Measurements from ENCODE around the gene FLRT2. TPM values are rescaled to one million over a fixed set of nuclear protein-coding genes. Genes with fewer than 3 reads are reported as not detected.

FLRT2 gene
- total RNA-seq, 1 experiment from 2014 or later, result 0.17 TPM

DNA sequence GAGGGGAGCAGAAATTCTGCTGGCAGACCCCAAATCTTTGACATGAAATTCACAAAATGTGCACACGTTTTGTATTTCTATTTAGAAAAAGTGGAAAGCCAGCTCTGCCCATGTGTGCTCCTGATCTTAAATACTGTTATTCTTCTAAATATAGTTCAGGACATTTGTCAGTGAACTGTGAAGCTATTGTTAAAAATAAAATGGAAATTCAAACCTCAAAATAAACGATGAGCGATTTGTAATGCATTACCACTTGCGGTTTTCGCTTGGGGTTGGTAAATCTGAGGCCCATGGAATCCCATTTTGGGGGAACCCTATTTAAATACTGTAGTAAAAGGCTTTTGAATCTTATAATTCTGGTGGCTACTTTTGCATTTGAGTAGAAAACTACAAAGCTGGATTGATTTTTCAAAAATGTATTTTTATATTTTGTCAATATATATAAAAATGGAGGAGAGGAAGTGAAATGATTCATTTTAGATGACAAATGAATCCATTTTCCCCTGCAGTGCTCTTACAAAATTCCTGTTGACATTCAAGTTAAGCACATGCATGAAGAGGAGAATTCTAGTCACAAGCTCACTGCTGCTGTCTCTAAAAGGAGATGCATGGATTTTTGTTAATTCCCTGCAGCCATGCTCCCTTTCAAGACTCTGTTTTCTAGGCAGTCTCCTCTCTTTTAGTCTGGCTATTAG lies 47.1 kb downstream of the FLRT2 start:
- no peak overlapping the region for H3K27ac ChIP-seq (ENCODE audit: low read depth, low read length)
- no peaks in the 10 kb centered on the region for H3K4me1 ChIP-seq (ENCODE audit: control insufficient read depth in 1 of 2, insufficient read depth in 2 of 2, low read length in 2 of 2)
- POLR2A ChIA-PET, result no interaction called here
- CTCF ChIA-PET, result no interaction called here
- no peak overlapping the region for H3K9ac ChIP-seq (ENCODE audit: low read length)
- H3K9me2 ChIP-seq (ENCODE audit: insufficient read depth), result no peaks in the 10 kb centered on the region
- TF ChIP-seq ELF1 (IDR thresholded peaks at IDR 0.05; ENCODE audit: borderline replicate concordance, low read depth) (no peak), ZBTB33 (IDR thresholded peaks at IDR 0.05; ENCODE audit: extremely low read depth, insufficient replicate concordance, low read length) (no peak), TCF7L2 (IDR thresholded peaks at IDR 0.05; ENCODE audit: borderline replicate concordance, extremely low read depth, insufficient read depth, insufficient read length) (no peak), REST (IDR thresholded peaks at IDR 0.05; ENCODE audit: low read depth) (no peak), ZFX (IDR thresholded peaks at IDR 0.05) (no peak), ZNF274 (IDR thresholded peaks at IDR 0.05; ENCODE audit: low read depth, low read length) (no peak), POLR2A (IDR thresholded peaks at IDR 0.05; ENCODE audit: borderline replicate concordance, extremely low read depth, insufficient read depth, insufficient read length) (no peak), CEBPB (IDR thresholded peaks at IDR 0.05; ENCODE audit: low read depth) (no peak), POLR2AphosphoS5 (IDR thresholded peaks at IDR 0.05; ENCODE audit: low read depth, low read length) (no peak), SRF (IDR thresholded peaks at IDR 0.05; ENCODE audit: low read depth) (no peak), RAD21 (IDR thresholded peaks at IDR 0.05; ENCODE audit: low read depth) (no peak), FOSL1 (IDR thresholded peaks at IDR 0.05; ENCODE audit: low read depth) (no peak), EGR1 (IDR thresholded peaks at IDR 0.05; ENCODE audit: low read depth) (no peak), EZH2phosphoT487 (IDR thresholded peaks at IDR 0.05; ENCODE audit: borderline replicate concordance) (no peak), YY1 (IDR thresholded peaks at IDR 0.05; ENCODE audit: extremely low read depth, insufficient replicate concordance, low read depth, low read length) (no peak)
- TF ChIP-seq, protein P1, sequence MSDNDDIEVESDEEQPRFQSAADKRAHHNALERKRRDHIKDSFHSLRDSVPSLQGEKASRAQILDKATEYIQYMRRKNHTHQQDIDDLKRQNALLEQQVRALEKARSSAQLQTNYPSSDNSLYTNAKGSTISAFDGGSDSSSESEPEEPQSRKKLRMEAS (IDR thresholded peaks at IDR 0.05), result no peak
- TF ChIP-seq, protein P2, sequence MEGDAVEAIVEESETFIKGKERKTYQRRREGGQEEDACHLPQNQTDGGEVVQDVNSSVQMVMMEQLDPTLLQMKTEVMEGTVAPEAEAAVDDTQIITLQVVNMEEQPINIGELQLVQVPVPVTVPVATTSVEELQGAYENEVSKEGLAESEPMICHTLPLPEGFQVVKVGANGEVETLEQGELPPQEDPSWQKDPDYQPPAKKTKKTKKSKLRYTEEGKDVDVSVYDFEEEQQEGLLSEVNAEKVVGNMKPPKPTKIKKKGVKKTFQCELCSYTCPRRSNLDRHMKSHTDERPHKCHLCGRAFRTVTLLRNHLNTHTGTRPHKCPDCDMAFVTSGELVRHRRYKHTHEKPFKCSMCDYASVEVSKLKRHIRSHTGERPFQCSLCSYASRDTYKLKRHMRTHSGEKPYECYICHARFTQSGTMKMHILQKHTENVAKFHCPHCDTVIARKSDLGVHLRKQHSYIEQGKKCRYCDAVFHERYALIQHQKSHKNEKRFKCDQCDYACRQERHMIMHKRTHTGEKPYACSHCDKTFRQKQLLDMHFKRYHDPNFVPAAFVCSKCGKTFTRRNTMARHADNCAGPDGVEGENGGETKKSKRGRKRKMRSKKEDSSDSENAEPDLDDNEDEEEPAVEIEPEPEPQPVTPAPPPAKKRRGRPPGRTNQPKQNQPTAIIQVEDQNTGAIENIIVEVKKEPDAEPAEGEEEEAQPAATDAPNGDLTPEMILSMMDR (IDR thresholded peaks at IDR 0.05 in 2 of 3, conservative IDR thresholded peaks at IDR 0.05 in 1 of 3; ENCODE audit: borderline replicate concordance in 1 of 3, insufficient read depth in 1 of 3, low read depth in 2 of 3, low read length in 2 of 3), result no peak
- TF ChIP-seq, protein P3, sequence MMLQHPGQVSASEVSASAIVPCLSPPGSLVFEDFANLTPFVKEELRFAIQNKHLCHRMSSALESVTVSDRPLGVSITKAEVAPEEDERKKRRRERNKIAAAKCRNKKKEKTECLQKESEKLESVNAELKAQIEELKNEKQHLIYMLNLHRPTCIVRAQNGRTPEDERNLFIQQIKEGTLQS (IDR thresholded peaks at IDR 0.05), result no peak
- peaks cover 15 to 18% of the 10 kb centered on the region in 2 experiments; a peak in 2 of 4 replicates for H3K9me3 ChIP-seq (ENCODE audit: control insufficient read depth in 1 of 2, insufficient read depth in 1 of 2, low read depth in 1 of 2, low read length in 2 of 2)
- no TSS peak for BruUV-seq (replicated peaks)
- H2AFZ ChIP-seq (ENCODE audit: low read depth, low read length, poor library complexity, severe bottlenecking), result no peak overlapping the region
- no peaks in the 10 kb centered on the region for H4K20me1 ChIP-seq (ENCODE audit: insufficient read depth)
- H3K4me3 ChIP-seq (replicated peaks in 1 of 2; ENCODE audit: low read depth in 1 of 2, low read length in 2 of 2), result no peak overlapping the region
- intact Hi-C loops (cut with micrococcal nuclease), result no loop called here
- no peaks in the 10 kb centered on the region for H3K36me3 ChIP-seq (ENCODE audit: control insufficient read depth in 1 of 2, insufficient read depth in 2 of 2, low read length in 2 of 2)
- RAD21 ChIA-PET (ENCODE audit: low non-redundant PET in 1 of 2, low total read pairs in 2 of 2, uncharacterized antibody in 2 of 2, unreplicated experiment in 2 of 2), result no interaction called here
- DNase-seq (ENCODE audit: low read depth, low spot score) (no peak), ATAC-seq (no peak)
- no peaks in the 10 kb centered on the region for H3K79me2 ChIP-seq (ENCODE audit: insufficient read depth, low read length)
- no peak overlapping the region for H3K4me2 ChIP-seq (ENCODE audit: low read length)
- H3K27me3 ChIP-seq (ENCODE audit: insufficient read depth, low read length), result no peaks in the 10 kb centered on the region

Measured in HCT116 (cell line).